GM18870 (cell line): ENCODE data around the gene THAP2.
"Not testable (repeated sequence)": the region's sequence is repeated elsewhere in the genome, so short reads cannot be mapped to it uniquely, and the experiment has no call there.

Experiments used
- ATAC-seq: cut with Tn5 transposase; IDR thresholded peaks from one replicate; pipeline ENCODE4 v1.9.1; 2021; ENCODE audit warnings: moderate library complexity; ENCODE audit not compliant: unreplicated experiment

THAP2 gene

DNA sequence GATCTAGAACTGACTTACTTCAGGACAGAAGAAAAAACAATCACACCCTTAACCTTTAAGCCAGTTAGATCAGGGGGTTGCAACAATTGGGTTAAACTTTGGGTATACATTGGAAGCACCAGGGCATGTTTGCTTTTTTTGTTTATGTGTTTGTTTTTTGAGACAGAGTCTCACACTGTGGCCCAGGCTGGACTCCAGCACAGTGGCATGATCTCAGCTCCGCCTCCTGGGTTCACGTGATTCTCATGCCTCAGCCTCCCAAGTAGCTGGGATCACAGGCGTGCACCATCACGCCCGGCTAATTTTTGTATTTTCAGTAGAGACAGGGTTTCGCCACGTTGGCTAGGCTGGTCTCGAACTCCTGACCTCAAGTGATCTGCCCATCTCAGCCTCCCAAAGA, 38.1 kb downstream of the THAP2 start:
- ATAC-seq = not testable (repeated sequence)

DNA sequence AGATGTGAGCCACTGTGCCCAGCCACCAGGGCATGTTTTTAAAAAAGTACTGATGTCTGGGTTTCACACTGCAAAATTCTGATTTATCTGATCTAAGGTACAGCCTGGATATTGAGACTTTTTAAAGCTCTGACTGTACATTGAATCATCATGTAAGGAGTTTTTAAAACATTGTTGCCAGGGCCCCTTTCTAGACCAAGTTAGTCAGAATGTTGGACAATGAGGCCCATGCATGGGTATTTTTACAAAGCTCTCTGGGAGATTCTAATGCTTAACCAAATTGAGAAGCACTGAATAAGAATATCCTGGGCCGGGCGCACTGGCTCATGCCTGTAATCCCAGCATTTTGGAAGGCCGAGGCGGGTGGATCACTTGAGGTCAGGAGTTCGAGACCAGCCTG, 38.5 kb downstream of the THAP2 start:
- ATAC-seq = no peak

- no peak for ATAC-seq
Observed at GRCh38 chr12:71703206-71703605, 39.1 kb downstream of the THAP2 start.

DNA sequence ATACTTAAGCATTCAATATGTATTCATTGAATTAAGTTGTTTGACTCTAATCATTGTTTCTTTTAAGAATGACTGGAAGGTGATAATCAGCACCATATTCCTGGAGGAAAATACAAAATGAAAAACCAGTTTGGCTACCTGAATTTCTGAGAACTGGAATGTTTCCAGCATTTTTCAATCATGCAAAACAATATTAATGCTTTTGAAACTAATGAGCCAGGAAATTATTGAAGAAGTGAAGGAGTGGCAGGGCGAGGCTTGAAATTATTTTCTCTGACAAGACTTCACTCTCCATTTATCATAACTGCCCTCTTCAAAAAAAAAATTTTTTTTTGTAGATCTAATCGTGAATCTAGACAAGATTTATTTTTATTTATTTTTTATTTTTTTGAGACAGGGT, 40.8 kb downstream of the THAP2 start:
- no peak for ATAC-seq

GRCh38 chr12:71708658-71709057, 44.6 kb downstream of the THAP2 start:
- no peak for ATAC-seq

- no peak for ATAC-seq
Observed at GRCh38 chr12:71710276-71711125, 46.4 kb downstream of the THAP2 start.

DNA sequence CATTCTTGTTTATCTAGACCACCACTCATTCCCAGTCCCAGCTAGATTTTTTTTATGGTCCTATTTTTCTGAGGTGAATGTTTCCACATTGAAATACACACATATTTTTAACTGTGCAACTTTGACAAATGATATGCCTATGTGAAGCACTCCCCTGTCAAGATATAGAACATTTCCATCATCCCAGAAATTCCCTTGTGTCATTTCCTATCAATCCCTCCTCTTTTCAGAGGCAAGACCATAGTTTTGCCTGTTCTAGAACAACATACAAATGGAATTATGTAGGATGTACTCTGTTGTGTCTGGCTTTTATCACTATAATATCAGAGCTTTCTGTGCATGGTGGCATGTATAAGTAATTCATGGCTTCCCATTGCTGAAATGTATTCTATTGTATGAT, 54.5 kb downstream of the THAP2 start:
- no peak for ATAC-seq

DNA sequence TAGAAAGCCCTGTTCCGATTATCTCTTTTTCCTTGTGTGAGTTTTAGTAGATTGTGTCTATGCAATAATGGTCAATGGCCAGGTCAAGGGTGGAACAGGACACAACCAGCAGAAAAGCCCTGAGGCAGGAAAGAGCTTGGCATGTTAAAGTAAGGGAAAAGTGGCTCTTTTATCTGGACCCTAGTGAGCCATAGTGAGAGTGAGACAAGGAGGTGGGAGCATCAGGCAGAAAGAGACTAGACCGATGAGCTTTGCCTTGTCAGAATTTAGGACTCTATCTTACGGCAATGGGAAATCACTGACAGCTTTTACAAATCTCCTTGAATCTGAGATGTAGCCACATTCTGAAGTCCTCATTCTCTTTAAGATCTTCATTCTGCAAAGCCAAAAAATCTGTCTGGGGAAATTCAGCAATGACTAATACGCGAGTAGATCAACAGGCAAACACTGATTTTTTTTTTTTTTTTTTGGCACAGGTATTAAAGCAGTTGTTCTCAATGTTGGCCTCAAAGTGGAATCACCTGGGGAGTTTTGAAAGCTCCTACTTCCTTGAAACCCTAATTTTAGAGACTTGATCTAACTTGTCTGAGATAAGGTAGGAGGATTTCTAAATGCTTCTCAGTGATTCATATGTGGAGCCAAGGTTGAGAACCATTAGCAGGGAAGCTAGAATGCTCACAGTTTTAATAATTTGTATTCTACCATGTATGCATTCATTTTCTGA, 55.7 kb downstream of the THAP2 start:
- no peak for ATAC-seq

GRCh38 chr12:71721783-71722505, 57.8 kb downstream of the THAP2 start:
- ATAC-seq = no peak

DNA sequence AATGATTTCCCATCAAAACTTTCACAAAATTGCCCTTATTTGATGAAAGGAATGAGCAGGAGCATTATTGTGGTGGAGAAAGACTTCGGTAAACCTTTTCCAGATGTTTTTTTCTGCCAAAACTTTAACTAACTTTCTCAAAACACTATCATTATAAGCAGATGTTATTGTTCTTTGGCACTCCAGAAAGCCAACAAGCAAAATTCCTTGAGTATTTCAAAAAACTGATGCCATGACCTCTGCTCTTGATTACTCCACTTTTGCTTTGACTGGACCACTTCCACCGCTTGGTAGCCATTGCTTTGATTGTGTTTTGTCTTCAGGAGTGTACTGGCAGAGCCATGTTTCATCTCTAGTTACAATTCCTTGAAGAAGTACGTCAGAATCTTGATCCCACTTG, 60.9 kb downstream of the THAP2 start:
- no peak for ATAC-seq

DNA sequence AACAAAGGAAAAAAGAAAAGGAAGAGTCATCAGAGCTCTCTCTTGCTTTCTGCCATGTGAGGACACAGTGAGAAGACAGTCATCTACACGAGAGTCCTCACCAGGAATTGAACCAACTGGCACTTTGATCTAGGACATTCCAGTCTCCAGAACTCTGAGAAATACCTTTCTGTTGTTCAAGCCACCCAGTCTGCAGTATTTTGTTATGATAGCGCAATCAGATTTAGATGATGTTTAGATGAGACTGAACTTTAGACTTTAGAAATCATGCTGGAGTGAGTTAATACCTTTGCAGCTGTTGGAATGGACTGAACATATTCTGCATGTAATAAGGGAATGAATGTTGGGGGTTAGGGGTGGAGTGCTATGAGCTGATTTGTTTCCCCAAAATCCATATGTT, 62.4 kb downstream of the THAP2 start:
- ATAC-seq = no peak

GRCh38 chr12:71727958-71728357, 63.9 kb downstream of the THAP2 start:
- ATAC-seq = no peak
